H1 (cell line): Measurements from ENCODE around the gene ERAP2. TPM values are rescaled to one million over a fixed set of nuclear protein-coding genes. Genes with fewer than 3 reads are reported as not detected.

Source experiments
- CTCF ChIA-PET: fragments of 300-600 bp; sonication (Branson Sonifier 250); formaldehyde crosslinking; loops from one replicate; lab custom pipeline; 2021; ENCODE audit not compliant: partially characterized antibody; lab: Charles Lee
- POLR2A ChIA-PET: fragments of 300-600 bp; sonication (Branson Sonifier 250); formaldehyde crosslinking; loops from one replicate; lab custom pipeline; 2021; ENCODE audit warnings: inconsistent platforms; ENCODE audit not compliant: partially characterized antibody; lab: Charles Lee
- DNase-seq, 2 experiments: peaks; one replicate each; pipeline versions ENCODE4 v3.0.0 to v3.0.0-alpha.2; 2010 to 2022; ENCODE audit warnings: low spot score in 2 of 2, low read depth in 1 of 2, mixed read lengths in 1 of 2
- FAIRE-seq: peaks from 2 replicates; lab custom pipeline; 2011; peaks lifted over from hg19 to GRCh38; lab: Jason Lieb, UNC
- H2AFZ ChIP-seq: 2 replicates; pipeline ENCODE4 v1.8.1; 2012; ENCODE audit warnings: low read length, inconsistent platforms
- H2AK5ac ChIP-seq: 2 replicates; pipeline ENCODE4 v1.6.1; 2013; ENCODE audit warnings: low read depth, low read length
- H2BK120ac ChIP-seq: replicated peaks from 2 replicates; pipeline ENCODE3; 2013; ENCODE audit warnings: low read depth, low read length, inconsistent platforms
- H2BK12ac ChIP-seq: 2 replicates; pipeline ENCODE4 v1.6.1; 2013; ENCODE audit warnings: low read depth, low read length
- H2BK15ac ChIP-seq: 2 replicates; pipeline ENCODE4 v1.6.1; 2013; ENCODE audit warnings: low read length
- H2BK20ac ChIP-seq: 2 replicates; pipeline ENCODE4 v1.6.1; 2013; ENCODE audit warnings: low read length
- H2BK5ac ChIP-seq: 2 replicates; pipeline ENCODE4 v1.6.1; 2013; ENCODE audit warnings: low read depth, low read length
- H3K14ac ChIP-seq: 2 replicates; pipeline ENCODE4 v1.6.1; 2013; ENCODE audit warnings: inconsistent platforms; ENCODE audit not compliant: insufficient read length
- H3K18ac ChIP-seq: 2 replicates; pipeline ENCODE4 v1.6.1; 2013; ENCODE audit warnings: low read length; ENCODE audit errors: extremely low read depth
- H3K23ac ChIP-seq: 2 replicates; pipeline ENCODE4 v1.6.1; 2013; ENCODE audit warnings: inconsistent platforms; ENCODE audit not compliant: insufficient read length
- H3K23me2 ChIP-seq: 2 replicates; pipeline ENCODE4 v1.6.1; 2013; ENCODE audit warnings: low read depth, low read length
- H3K27ac ChIP-seq: 2 replicates; pipeline ENCODE4 v1.6.1; 2011; ENCODE audit warnings: low read depth, low read length, inconsistent platforms
- H3K27me3 ChIP-seq, 4 experiments: replicated peaks in 1 of 4; 1 replicate in 1 of 4; 2 replicates in 3 of 4; pipeline versions ENCODE4 v1.6.1 to v1.8.1; 2011 to 2013; ENCODE audit warnings: low read length in 3 of 4, mild to moderate bottlenecking in 3 of 4, inconsistent platforms in 2 of 4, mixed read lengths in 2 of 4, moderate library complexity in 1 of 4; ENCODE audit not compliant: control insufficient read depth in 3 of 4, insufficient read depth in 3 of 4; ENCODE audit errors: extremely low read depth in 1 of 4
- H3K36me3 ChIP-seq, 4 experiments: 2 replicates each; pipeline versions ENCODE4 v1.6.1 to v1.8.1; 2011 to 2013; ENCODE audit warnings: mild to moderate bottlenecking in 4 of 4, low read length in 3 of 4, moderate library complexity in 2 of 4, control low read depth in 1 of 4, inconsistent platforms in 1 of 4; ENCODE audit not compliant: insufficient read depth in 4 of 4, control insufficient read depth in 2 of 4
- H3K4ac ChIP-seq: replicated peaks from 2 replicates; pipeline ENCODE3; 2013; ENCODE audit warnings: low read length, low read depth, mixed read lengths, inconsistent platforms; ENCODE audit not compliant: insufficient read length
- H3K4me1 ChIP-seq, 4 experiments: replicated peaks in 1 of 4; 1 replicate in 1 of 4; 2 replicates in 3 of 4; pipeline versions ENCODE4 v1.6.1 to v1.8.1; 2011 to 2013; ENCODE audit warnings: low read length in 3 of 4, inconsistent platforms in 2 of 4, mixed read lengths in 1 of 4; ENCODE audit not compliant: insufficient read depth in 4 of 4, control insufficient read depth in 3 of 4
- H3K4me2 ChIP-seq, 2 experiments: 2 replicates each; pipeline versions ENCODE4 v1.6.1 to v1.8.1; 2011 to 2013; ENCODE audit warnings: low read depth in 2 of 2, low read length in 2 of 2, control low read depth in 1 of 2, inconsistent platforms in 1 of 2, mild to moderate bottlenecking in 1 of 2; ENCODE audit not compliant: insufficient read depth in 1 of 2
- H3K4me3 ChIP-seq, 4 experiments: fragments of 200-600, 300-600 bp in 1 of 4; sonication (generic), shearing (Covaris generic), sonication (Bioruptor Twin) in 1 of 4; 2 replicates each; pipeline versions ENCODE4 v1.5.1 to v1.8.1; 2011 to 2016; ENCODE audit warnings: low read length in 4 of 4, low read depth in 3 of 4, control low read depth in 2 of 4, inconsistent platforms in 2 of 4, mild to moderate bottlenecking in 2 of 4, mixed read lengths in 1 of 4, moderate library complexity in 1 of 4; ENCODE audit not compliant: insufficient read depth in 2 of 4; ENCODE audit errors: extremely low read depth in 1 of 4
- H3K56ac ChIP-seq: replicated peaks from 2 replicates; pipeline ENCODE3; 2013; ENCODE audit warnings: low read depth, mild to moderate bottlenecking, mixed read lengths, low read length, inconsistent platforms; ENCODE audit not compliant: insufficient read length
- H3K79me1 ChIP-seq: 2 replicates; pipeline ENCODE4 v1.6.1; 2013; ENCODE audit warnings: low read depth, low read length, control low read depth
- H3K79me2 ChIP-seq, 2 experiments: 2 replicates each; pipeline versions ENCODE4 v1.6.1 to v1.8.1; 2012 to 2013; ENCODE audit warnings: low read length in 2 of 2, mild to moderate bottlenecking in 2 of 2, inconsistent platforms in 1 of 2; ENCODE audit not compliant: insufficient read depth in 2 of 2, control insufficient read depth in 1 of 2
- H3K9ac ChIP-seq, 4 experiments: replicated peaks in 1 of 4; 1 replicate in 1 of 4; 2 replicates in 3 of 4; pipeline versions ENCODE4 v1.6.1 to v1.8.1; 2011 to 2013; ENCODE audit warnings: low read depth in 3 of 4, low read length in 3 of 4, control low read depth in 2 of 4, mild to moderate bottlenecking in 2 of 4, moderate library complexity in 2 of 4, inconsistent platforms in 1 of 4; ENCODE audit errors: extremely low read depth in 1 of 4
- H3K9me3 ChIP-seq, 2 experiments: 2 replicates each; pipeline versions ENCODE4 v1.6.1 to v1.8.1; 2012 to 2013; ENCODE audit warnings: mild to moderate bottlenecking in 2 of 2, moderate library complexity in 2 of 2, control low read depth in 1 of 2, inconsistent platforms in 1 of 2, low read depth in 1 of 2, low read length in 1 of 2, mixed read lengths in 1 of 2; ENCODE audit not compliant: insufficient read depth in 2 of 2
- H4K20me1 ChIP-seq, 2 experiments: replicated peaks in 1 of 2; 2 replicates each; pipeline versions ENCODE3 to v1.8.1; 2011 to 2013; ENCODE audit warnings: inconsistent platforms in 2 of 2, low read length in 2 of 2, mild to moderate bottlenecking in 1 of 2; ENCODE audit not compliant: insufficient read depth in 2 of 2, control insufficient read depth in 1 of 2
- H4K5ac ChIP-seq: 2 replicates; pipeline ENCODE4 v1.6.1; 2013; ENCODE audit warnings: low read length, low read depth, mixed read lengths, inconsistent platforms; ENCODE audit not compliant: insufficient read length
- H4K8ac ChIP-seq: 2 replicates; pipeline ENCODE4 v1.8.0; 2013; ENCODE audit warnings: mild to moderate bottlenecking, moderate library complexity, low read length, inconsistent platforms; ENCODE audit not compliant: insufficient read depth; ENCODE audit errors: extremely low read depth
- H4K91ac ChIP-seq: replicated peaks from 2 replicates; pipeline ENCODE3; 2013; ENCODE audit warnings: low read length, mixed read lengths, inconsistent platforms; ENCODE audit not compliant: insufficient read length
- CBX8 ChIP-seq: fragments of 300-800, 300-1000 bp; sonication (generic); IDR thresholded peaks from 2 replicates; pipeline ENCODE4 v1.7.1; 2016; ENCODE audit warnings: low read depth, low read length, borderline replicate concordance
- WGBS, 2 experiments: shearing (Covaris generic) in 1 of 2; methylation state at CpG; one replicate each; pipeline versions ENCODE4 v1.1.6 to v1.1.7; 2013 to 2015; ENCODE audit warnings: low lambda C conversion rate in 2 of 2, mixed read lengths in 2 of 2, inconsistent platforms in 1 of 2, low coverage in 1 of 2, missing lambda C conversion rate in 1 of 2; ENCODE audit not compliant: insufficient replicate concordance in 2 of 2, insufficient coverage in 1 of 2, insufficient read length in 1 of 2; ENCODE audit errors: extremely low coverage in 1 of 2, missing lambda C conversion rate in 1 of 2; 5-methylcytosine and 5-hydroxymethylcytosine counted together
- polyA plus RNA-seq, 7 experiments: library from polyadenylated mRNA; depleted of rRNA in 3 of 7; stranded (reverse) in 5 of 7; unstranded in 2 of 7; fragments of >200 nt in 5 of 7; fragments of 200-250 nt in 2 of 7; gene quantifications; 1 replicate in 5 of 7; 2 replicates in 1 of 7; 4 replicates in 1 of 7; pipeline versions ENCODE4 v1.2.1 to v1.2.3, GENCODE V29; 2011 to 2013; ENCODE audit warnings: missing spikeins in 2 of 7, mixed read lengths in 2 of 7
- total RNA-seq: library from RNA; stranded (reverse); fragmentation: NEBNext Ultra II Directional; extraction: Animal tissue kit (Norgen Biotek cat#: 25700); gene quantifications from 2 replicates; pipeline ENCODE4 v1.2.1, GENCODE V29; 2021

Gene ERAP2
- total and polyA plus RNA-seq, 2 of the 8 experiments (the other 6 are each of a cell fraction or from before 2014, with no cell fraction given), result 0.14 TPM; not detected in 1

- FAIRE-seq, result no peak
- H3K4me2 ChIP-seq, result no peak overlapping the region
- no peak for TF ChIP-seq CBX8
These were observed 5.3 kb downstream of the ERAP2 start for GRCh38 chr5:96881511-96882115.

More at GRCh38 chr5:96881511-96882115, 5.3 kb downstream of the ERAP2 start:
- Histone ChIP-seq H4K5ac (no peak overlapping the region), H3K14ac (no peak overlapping the region), H3K27ac (no peak overlapping the region), H2AFZ (no peak overlapping the region), H3K56ac (no peak overlapping the region), H3K4me3 (no peak overlapping the region), H2AK5ac (no peak overlapping the region), H4K8ac (no peak overlapping the region), H3K79me2 (no peaks in the 10 kb centered on the region), H3K23me2 (no peaks in the 10 kb centered on the region), H3K36me3 (no peaks in the 10 kb centered on the region), H2BK12ac (no peak overlapping the region), H2BK20ac (no peak overlapping the region), H4K91ac (no peak overlapping the region), H2BK5ac (no peak overlapping the region), H3K27me3 (no peaks in the 10 kb centered on the region), H3K79me1 (no peaks in the 10 kb centered on the region), H3K18ac (no peak overlapping the region), H3K9me3 (no peaks in the 10 kb centered on the region), H2BK15ac (no peak overlapping the region), H3K4me1 (no peaks in the 10 kb centered on the region), H3K9ac (no peak overlapping the region), H3K4ac (no peak overlapping the region), H2BK120ac (no peak overlapping the region), H4K20me1 (no peaks in the 10 kb centered on the region), H3K23ac (no peak overlapping the region)
- WGBS, 2 experiments, result 82% methylated on average over 2 of the region's 2 CpGs; no CpG with 5 or more reads in 1 of the 2 experiments
- no peak for DNase-seq
- ChIA-PET POLR2A (no interaction called here), CTCF (interaction anchor here (1.0 to 1.9 kb wide), 2 partner anchors 13 to 79 kb away, joined by 3 to 9 read pairs; no protein-coding TSS in a partner anchor)
